GM21528 (cell line): ENCODE results near the gene MDM1.
A peak's percentile ranks its signal among the peaks of the same experiment; 100 is the strongest.

Experiments
- ATAC-seq: cut with Tn5 transposase; IDR thresholded peaks from one replicate; pipeline ENCODE4 v1.9.1; 2021; ENCODE audit warnings: mild to moderate bottlenecking, moderate library complexity; ENCODE audit not compliant: unreplicated experiment, low FRiP score

Gene MDM1

GRCh38 chr12:68331869-68332727, at the start of gene MDM1:
TSS of gene MDM1 (minus strand) at chr12:68332362. CDS start at chr12:68332245, 117 bp downstream.
- peak; percentile 98 for ATAC-seq

GRCh38 chr12:68381476-68382219, 49.5 kb upstream of the MDM1 start:
- no peak for ATAC-seq

- no peak for ATAC-seq
These were observed 46.9 kb upstream of the MDM1 start for GRCh38 chr12:68378872-68379606.

- no peak for ATAC-seq
These were observed 45.7 kb upstream of the MDM1 start for GRCh38 chr12:68377881-68378280.

GRCh38 chr12:68376901-68377300, 44.7 kb upstream of the MDM1 start:
- no peak for ATAC-seq

GRCh38 chr12:68375756-68376695, 43.9 kb upstream of the MDM1 start:
- ATAC-seq, result no peak

- peak; percentile 97 for ATAC-seq
These were observed 42.3 kb upstream of the MDM1 start for GRCh38 chr12:68374307-68374982.

- ATAC-seq, result no peak
These were observed 38.5 kb upstream of the MDM1 start for GRCh38 chr12:68370667-68371066.

- ATAC-seq, result no peak
These were observed 37.9 kb upstream of the MDM1 start for GRCh38 chr12:68370006-68370590.

- no peak for ATAC-seq
These were observed 36.2 kb upstream of the MDM1 start for GRCh38 chr12:68368327-68368726.

- ATAC-seq, result no peak
These were observed 35.7 kb upstream of the MDM1 start for GRCh38 chr12:68367903-68368302.

- ATAC-seq, result no peak
These were observed 35.0 kb upstream of the MDM1 start for GRCh38 chr12:68367116-68367515.

GRCh38 chr12:68364893-68365725, 32.9 kb upstream of the MDM1 start:
- ATAC-seq, result peak; percentile 85

- no peak for ATAC-seq
These were observed 32.2 kb upstream of the MDM1 start for GRCh38 chr12:68364328-68364727.

- no peak for ATAC-seq
These were observed 29.8 kb upstream of the MDM1 start for GRCh38 chr12:68361953-68362352.

GRCh38 chr12:68359674-68360073, 27.5 kb upstream of the MDM1 start:
- ATAC-seq, result peak; percentile 18

GRCh38 chr12:68358532-68359485, 26.6 kb upstream of the MDM1 start:
- ATAC-seq, result peak; percentile 86
